GM19463 (cell line): ENCODE data around the gene ANKRD49.
A peak's percentile ranks its signal among the peaks of the same experiment; 100 is the strongest.
"Not testable (repeated sequence)": the region's sequence is repeated elsewhere in the genome, so short reads cannot be mapped to it uniquely, and the experiment has no call there.

Experiments used
- ATAC-seq: cut with Tn5 transposase; IDR thresholded peaks from one replicate; pipeline ENCODE4 v1.9.1; 2021; ENCODE audit warnings: mild to moderate bottlenecking, moderate library complexity; ENCODE audit not compliant: unreplicated experiment

ANKRD49 gene

GRCh38 chr11:94506513-94506912 lies 12.7 kb downstream of the ANKRD49 start:
- ATAC-seq = not testable (repeated sequence)

GRCh38 chr11:94507485-94507884 lies 13.7 kb downstream of the ANKRD49 start:
- ATAC-seq = no peak

GRCh38 chr11:94511932-94512781 lies 18.4 kb downstream of the ANKRD49 start, which contains the start of gene C11orf97:
Gene C11orf97 (plus strand): TSS chr11:94512461. CDS start chr11:94512529, 68 bp downstream.
- ATAC-seq = peak; percentile 90

GRCh38 chr11:94513091-94513490 lies 19.3 kb downstream of the ANKRD49 start:
- ATAC-seq = no peak

- ATAC-seq = no peak
Observed at GRCh38 chr11:94515398-94515797, 21.6 kb downstream of the ANKRD49 start.

- no peak for ATAC-seq
Observed at GRCh38 chr11:94516725-94517124, 22.9 kb downstream of the ANKRD49 start.

GRCh38 chr11:94518300-94518699 lies 24.5 kb downstream of the ANKRD49 start:
- no peak for ATAC-seq

- ATAC-seq = no peak
Observed at GRCh38 chr11:94519478-94520084, 25.8 kb downstream of the ANKRD49 start.

GRCh38 chr11:94521684-94522083 lies 27.9 kb downstream of the ANKRD49 start:
- ATAC-seq = peak; percentile 78

- no peak for ATAC-seq
Observed at GRCh38 chr11:94524341-94524740, 30.6 kb downstream of the ANKRD49 start.

GRCh38 chr11:94525546-94526324 lies 32.0 kb downstream of the ANKRD49 start:
- ATAC-seq = no peak

- no peak for ATAC-seq
Observed at GRCh38 chr11:94526645-94527438, 33.1 kb downstream of the ANKRD49 start.

GRCh38 chr11:94528551-94528950 lies 34.8 kb downstream of the ANKRD49 start:
- ATAC-seq = no peak

- ATAC-seq = no peak
Observed at GRCh38 chr11:94532211-94532610, 38.4 kb downstream of the ANKRD49 start.

GRCh38 chr11:94533206-94533605 lies 39.4 kb downstream of the ANKRD49 start:
- no peak for ATAC-seq

GRCh38 chr11:94533696-94534630 lies 40.2 kb downstream of the ANKRD49 start:
- ATAC-seq = peak; percentile 45

- no peak for ATAC-seq
Observed at GRCh38 chr11:94536386-94536785, 42.6 kb downstream of the ANKRD49 start.

- no peak for ATAC-seq
Observed at GRCh38 chr11:94537031-94537600, 43.3 kb downstream of the ANKRD49 start.

- ATAC-seq = no peak
Observed at GRCh38 chr11:94539420-94539819, 45.6 kb downstream of the ANKRD49 start.
